GM18526 (cell line): ENCODE data around the gene LGR6.

Experiments used
- POLR2A ChIP-seq: IDR thresholded peaks from 3 replicates; pipeline ENCODE4 v1.6.1; 2011; ENCODE audit not compliant: insufficient read length; ENCODE audit errors: extremely low read depth

Gene LGR6

GRCh38 chr1:202202500-202203168 lies 9.0 kb downstream of the LGR6 start:
- no peak for TF ChIP-seq POLR2A

GRCh38 chr1:202203238-202204039 lies 9.8 kb downstream of the LGR6 start:
- no peak for TF ChIP-seq POLR2A

- TF ChIP-seq POLR2A, result no peak
These were observed 10.5 kb downstream of the LGR6 start for GRCh38 chr1:202204065-202204464.

GRCh38 chr1:202205523-202206190 lies 12.1 kb downstream of the LGR6 start:
- no peak for TF ChIP-seq POLR2A

- TF ChIP-seq POLR2A, result no peak
These were observed 13.7 kb downstream of the LGR6 start for GRCh38 chr1:202207292-202207691.

GRCh38 chr1:202208351-202208857 lies 14.8 kb downstream of the LGR6 start:
- no peak for TF ChIP-seq POLR2A

GRCh38 chr1:202210385-202210784 lies 16.8 kb downstream of the LGR6 start:
- no peak for TF ChIP-seq POLR2A

GRCh38 chr1:202210969-202211368 lies 17.4 kb downstream of the LGR6 start:
- TF ChIP-seq POLR2A, result no peak

- TF ChIP-seq POLR2A, result no peak
These were observed 19.2 kb downstream of the LGR6 start for GRCh38 chr1:202212787-202213186.

GRCh38 chr1:202213361-202214088 lies 19.9 kb downstream of the LGR6 start:
- no peak for TF ChIP-seq POLR2A

GRCh38 chr1:202214089-202214843 lies 20.7 kb downstream of the LGR6 start:
- no peak for TF ChIP-seq POLR2A

- TF ChIP-seq POLR2A, result no peak
These were observed 22.0 kb downstream of the LGR6 start for GRCh38 chr1:202215472-202216130.

- no peak for TF ChIP-seq POLR2A
These were observed 23.1 kb downstream of the LGR6 start for GRCh38 chr1:202216691-202217090.

- TF ChIP-seq POLR2A, result no peak
These were observed 23.9 kb downstream of the LGR6 start for GRCh38 chr1:202217516-202217915.
